Esophagus muscularis mucosa (tissue), 4 donors: ENCODE results near the gene RPRML. TPM values are rescaled to one million over a fixed set of nuclear protein-coding genes. Genes with fewer than 3 reads are reported as not detected.

Experiments
- DNase-seq: peaks from one replicate; pipeline ENCODE4 v3.0.0-alpha.2; 2017; ENCODE audit errors: extremely low spot score
- H3K27ac ChIP-seq, 4 donors: fragments of 200-600 bp; sonication (generic); replicated peaks in 1 of 4; 1 replicate in 3 of 4; 2 replicates in 1 of 4; pipeline ENCODE4 v1.5.1; 2016 to 2019; ENCODE audit warnings: mild to moderate bottlenecking in 1 of 4
- H3K27me3 ChIP-seq, 4 donors: fragments of 200-600 bp; sonication (generic); one replicate each; pipeline versions ENCODE4 v1.5.1 to v1.6.0; 2016 to 2019
- H3K36me3 ChIP-seq, 4 donors: fragments of 200-600 bp; sonication (generic); one replicate each; pipeline ENCODE4 v1.5.1; 2016 to 2019
- H3K4me1 ChIP-seq, 4 donors: fragments of 200-600 bp; sonication (generic); one replicate each; pipeline ENCODE4 v1.5.1; 2016 to 2019
- H3K4me3 ChIP-seq, 4 donors: fragments of 200-600 bp; sonication (generic); 1 replicate in 2 of 4; 2 replicates in 2 of 4; pipeline ENCODE4 v1.5.1; 2016 to 2019; ENCODE audit warnings: mild to moderate bottlenecking in 4 of 4, moderate library complexity in 1 of 4
- H3K9me3 ChIP-seq, 4 donors: fragments of 200-600 bp; sonication (generic); 1 replicate in 3 of 4; 2 replicates in 1 of 4; pipeline ENCODE4 v1.5.1; 2016 to 2019
- EP300 ChIP-seq: sonication (generic); formaldehyde crosslinking; IDR thresholded peaks from one replicate; pipeline ENCODE4 v1.6.1; 2017; ENCODE audit warnings: antibody characterized with exemption
- POLR2A ChIP-seq: fragments of 450-650 bp; IDR thresholded peaks from one replicate; pipeline ENCODE4 v1.6.1; 2017; ENCODE audit warnings: antibody characterized with exemption, moderate library complexity, mild to moderate bottlenecking, low read depth
- POLR2AphosphoS5 ChIP-seq, 2 donors: sonication (generic); formaldehyde crosslinking; IDR thresholded peaks; one replicate each; pipeline ENCODE4 v1.6.1; 2017; ENCODE audit warnings: antibody characterized with exemption in 2 of 2
- WGBS: methylation state at CpG from one replicate; pipeline ENCODE4 v1.1.5; 2018; 5-methylcytosine and 5-hydroxymethylcytosine counted together
- intact Hi-C: fragments of 100-400 bp; cut with DNase I; formaldehyde crosslinking; loops from one replicate; pipeline ENCODE4 v1.15.1; 2023
- total RNA-seq, 4 donors: library from RNA; depleted of rRNA; stranded (reverse); fragments of >200 nt; gene quantifications; one replicate each; pipeline versions ENCODE4 v1.1.0 to v1.2.1, GENCODE V29; 2016
- TF ChIP-seq, protein P1 (sequence below), 3 experiments: fragments of 200-600 bp in 2 of 3; fragments of 450-650 bp in 1 of 3; sonication (generic) in 2 of 3; IDR thresholded peaks; one replicate each; pipeline ENCODE4 v1.5.1; 2017 to 2019; ENCODE audit warnings: antibody characterized with exemption in 3 of 3, mild to moderate bottlenecking in 2 of 3, moderate library complexity in 1 of 3

Gene RPRML
- total RNA-seq, 4 donors from 2014 or later, result 0.26 to 0.50 TPM; not detected in 2

DNA sequence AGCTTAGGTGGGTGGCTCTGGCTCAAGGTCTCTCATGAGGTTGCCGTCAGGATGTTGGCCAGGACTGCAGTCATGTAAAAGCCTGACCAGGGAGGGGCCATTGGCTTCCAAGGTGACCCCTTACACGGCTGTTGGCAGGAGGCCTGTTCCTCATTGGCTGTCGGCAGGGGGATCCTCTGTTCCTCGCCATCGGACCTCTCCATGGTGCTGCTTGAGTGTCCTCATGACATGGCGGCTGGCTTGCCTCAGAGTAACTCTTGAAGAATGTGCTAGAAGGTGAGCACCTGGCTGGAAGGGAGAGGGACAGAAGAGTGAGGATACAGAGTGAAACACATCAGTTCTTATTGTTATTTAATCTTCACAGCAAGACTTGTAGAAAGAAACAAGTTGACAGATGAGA, 4.7 kb upstream of the RPRML start:
- Histone ChIP-seq H3K27me3 (peaks cover 0 to 32% (median 7%) of the 10 kb centered on the region in 4 donors), H3K9me3 (no peaks in the 10 kb centered on the region), H3K4me3 (no peak overlapping the region), H3K36me3 (no peaks in the 10 kb centered on the region), H3K27ac (no peak overlapping the region), H3K4me1 (peaks cover 4 to 12% (median 11%) of the 10 kb centered on the region in 4 donors)
- no peak for TF ChIP-seq EP300
- no peak for TF ChIP-seq POLR2AphosphoS5 (IDR thresholded peaks at IDR 0.05)
- TF ChIP-seq, protein P1, sequence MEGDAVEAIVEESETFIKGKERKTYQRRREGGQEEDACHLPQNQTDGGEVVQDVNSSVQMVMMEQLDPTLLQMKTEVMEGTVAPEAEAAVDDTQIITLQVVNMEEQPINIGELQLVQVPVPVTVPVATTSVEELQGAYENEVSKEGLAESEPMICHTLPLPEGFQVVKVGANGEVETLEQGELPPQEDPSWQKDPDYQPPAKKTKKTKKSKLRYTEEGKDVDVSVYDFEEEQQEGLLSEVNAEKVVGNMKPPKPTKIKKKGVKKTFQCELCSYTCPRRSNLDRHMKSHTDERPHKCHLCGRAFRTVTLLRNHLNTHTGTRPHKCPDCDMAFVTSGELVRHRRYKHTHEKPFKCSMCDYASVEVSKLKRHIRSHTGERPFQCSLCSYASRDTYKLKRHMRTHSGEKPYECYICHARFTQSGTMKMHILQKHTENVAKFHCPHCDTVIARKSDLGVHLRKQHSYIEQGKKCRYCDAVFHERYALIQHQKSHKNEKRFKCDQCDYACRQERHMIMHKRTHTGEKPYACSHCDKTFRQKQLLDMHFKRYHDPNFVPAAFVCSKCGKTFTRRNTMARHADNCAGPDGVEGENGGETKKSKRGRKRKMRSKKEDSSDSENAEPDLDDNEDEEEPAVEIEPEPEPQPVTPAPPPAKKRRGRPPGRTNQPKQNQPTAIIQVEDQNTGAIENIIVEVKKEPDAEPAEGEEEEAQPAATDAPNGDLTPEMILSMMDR (IDR thresholded peaks at IDR 0.05), result no peak
- TF ChIP-seq POLR2A, result no peak
- no peak for DNase-seq
- intact Hi-C loops, result no loop called here
- 83% methylated on average over 5 of the region's 6 CpGs for WGBS

DNA sequence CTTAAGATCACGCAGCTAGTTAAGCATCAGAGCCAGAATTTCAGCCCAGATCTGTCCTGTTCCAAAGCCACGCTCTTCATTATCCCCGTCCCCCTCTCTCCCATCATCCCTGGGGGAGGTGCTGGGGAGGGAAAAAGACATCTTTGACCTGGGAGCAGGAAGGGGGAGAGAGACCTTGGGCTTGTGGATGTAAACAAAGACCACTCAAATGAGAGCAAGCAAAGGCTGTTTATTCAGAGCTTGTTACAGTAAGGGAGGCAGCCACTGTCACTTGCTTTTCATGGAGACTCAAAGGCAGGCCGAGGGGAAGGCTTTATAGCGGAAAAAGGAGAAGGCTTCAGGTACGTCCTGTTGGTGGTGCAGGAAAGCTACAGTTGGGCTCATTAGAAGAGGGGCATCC, 3.5 kb upstream of the RPRML start:
- intact Hi-C loops, result no loop called here
- Histone ChIP-seq H3K36me3 (no peaks in the 10 kb centered on the region), H3K27me3 (peaks cover 0 to 44% (median 17%) of the 10 kb centered on the region in 4 donors), H3K4me3 (no peak overlapping the region), H3K9me3 (no peaks in the 10 kb centered on the region), H3K27ac (no peak overlapping the region), H3K4me1 (peaks cover 16 to 22% (median 22%) of the 10 kb centered on the region in 4 donors)
- 93% methylated on average over 6 of the region's 6 CpGs for WGBS
- no peak for DNase-seq
- TF ChIP-seq EP300 (no peak), POLR2AphosphoS5 (IDR thresholded peaks at IDR 0.05) (no peak), POLR2A (no peak)
- TF ChIP-seq, protein P1 (IDR thresholded peaks at IDR 0.05), result no peak

DNA sequence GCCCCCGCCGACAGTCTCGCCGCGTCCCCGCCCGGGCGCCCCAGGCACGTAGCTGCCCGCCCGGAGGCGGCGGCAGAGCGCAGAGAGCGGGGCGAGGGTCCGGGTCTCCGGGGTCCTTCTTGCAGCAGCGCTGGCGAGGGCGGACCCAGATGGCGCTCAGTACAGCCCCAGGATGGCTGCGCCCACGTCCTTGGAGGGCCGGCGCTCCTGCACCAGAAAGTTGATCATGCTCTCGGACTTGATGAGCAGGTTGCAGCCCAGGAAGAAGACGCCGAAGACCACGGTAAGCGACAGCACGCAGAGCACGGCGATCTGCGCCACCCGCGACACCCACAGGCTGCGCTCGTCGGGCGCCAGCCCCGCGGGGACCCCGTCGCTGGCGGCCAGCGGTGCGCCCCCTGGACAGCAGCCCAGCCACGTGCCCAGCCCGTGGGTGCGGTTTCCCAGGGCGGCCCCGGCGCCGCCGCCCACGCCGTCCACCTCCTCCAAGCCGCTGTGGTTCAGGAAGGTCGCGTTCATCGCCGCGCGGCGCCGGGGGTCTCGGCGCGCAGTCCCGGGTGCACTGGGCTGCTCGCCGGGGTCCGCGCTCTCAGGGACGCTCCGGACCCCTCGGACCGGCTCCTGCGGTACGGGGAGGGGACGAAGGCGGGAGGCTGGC, 435 bp downstream of the RPRML start:
- H3K36me3 ChIP-seq, result no peaks in the 10 kb centered on the region
- TF ChIP-seq POLR2AphosphoS5 (IDR thresholded peaks at IDR 0.05), result no peak
- TF ChIP-seq, protein P1 (IDR thresholded peaks at IDR 0.05), result no peak
- intact Hi-C loops, result no loop called here
- peaks cover 17 to 22% (median 22%) of the 10 kb centered on the region in 4 donors for H3K4me1 ChIP-seq
- H3K27ac ChIP-seq, result no peak overlapping the region
- no peak for DNase-seq
- peak overlapping the region; percentile 60 to 67 (median 62) for H3K4me3 ChIP-seq
- WGBS, result 0% methylated on average over 29 of the region's 83 CpGs
- peaks cover 0 to 74% (median 22%) of the 10 kb centered on the region in 4 donors for H3K27me3 ChIP-seq
- no peaks in the 10 kb centered on the region for H3K9me3 ChIP-seq

DNA sequence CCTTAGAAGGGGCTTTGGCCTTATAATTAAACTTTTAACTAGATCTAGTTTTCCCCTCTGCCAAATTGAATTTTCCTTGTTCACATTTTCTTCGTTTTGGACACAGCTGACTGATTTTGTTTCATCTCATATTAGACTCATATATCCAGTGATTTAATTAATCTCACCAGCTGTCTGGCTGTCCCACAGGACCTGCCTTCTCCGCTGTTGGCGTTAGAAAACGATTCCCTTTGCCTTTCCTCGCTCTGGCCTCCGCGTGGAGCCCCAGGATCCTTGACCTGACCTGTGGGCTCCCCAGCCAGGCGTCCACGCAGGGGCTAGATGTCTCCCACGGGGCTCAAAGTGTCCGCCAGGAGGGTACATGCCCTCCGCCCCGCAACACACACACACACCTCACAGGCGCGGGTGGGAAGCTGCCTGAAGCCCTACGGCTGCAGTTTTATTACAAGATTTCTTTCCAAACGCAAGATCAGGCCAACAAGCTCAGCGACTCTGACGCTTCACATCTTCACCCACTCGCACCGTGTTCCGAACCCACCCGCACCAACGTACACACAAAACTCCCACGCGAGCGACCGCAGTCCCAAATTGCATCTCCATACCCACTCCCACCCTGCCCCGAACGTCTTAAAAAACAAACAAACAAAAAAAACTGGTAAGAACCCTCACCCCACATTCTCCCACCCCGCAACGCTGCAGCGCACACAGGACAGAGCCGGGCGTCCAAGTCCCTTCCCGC, 1.1 kb downstream of the RPRML start:
- Histone ChIP-seq H3K27me3 (peaks cover 0 to 74% (median 22%) of the 10 kb centered on the region in 4 donors), H3K9me3 (no peaks in the 10 kb centered on the region), H3K4me3 (peak overlapping the region; percentile 60 to 67 (median 62)), H3K27ac (no peak overlapping the region), H3K4me1 (peaks cover 17 to 22% (median 22%) of the 10 kb centered on the region in 4 donors), H3K36me3 (no peaks in the 10 kb centered on the region)
- 14% methylated on average over 32 of the region's 36 CpGs for WGBS
- no peak for TF ChIP-seq EP300
- TF ChIP-seq POLR2AphosphoS5 (IDR thresholded peaks at IDR 0.05), result no peak
- no peak for TF ChIP-seq POLR2A
- TF ChIP-seq, protein P1 (IDR thresholded peaks at IDR 0.05), result no peak
- intact Hi-C loops, result no loop called here
- no peak for DNase-seq
